ENCODE data around the gene AKAP11. TPM values are rescaled to one million over a fixed set of nuclear protein-coding genes. Genes with fewer than 3 reads are reported as not detected.

AKAP11 gene
- total and polyA plus RNA-seq, 9 of the 15 experiments (the other 6 are each of a cell fraction or from before 2014, with no cell fraction given): 2.2 to 31.3 (median 10.9) TPM

GRCh38 chr13:42225051-42225450 is 46.9 kb upstream of the AKAP11 start (continued):
- no peak for TF ChIP-seq ZNF639 (CRISPR knock-in tag; conservative IDR thresholded peaks at IDR 0.05 in 1 of 2, IDR thresholded peaks at IDR 0.05 in 1 of 2)
- TF ChIP-seq MXD1 (CRISPR knock-in tag; IDR thresholded peaks at IDR 0.05; ENCODE audit: borderline replicate concordance, poor library complexity, severe bottlenecking): no peak
- no peak for TF ChIP-seq POLR2A (conservative IDR thresholded peaks at IDR 0.05)
- no peak for TF ChIP-seq PURB (CRISPR knock-in tag; IDR thresholded peaks at IDR 0.05; ENCODE audit: low read depth)
- TF ChIP-seq MTA3 (IDR thresholded peaks at IDR 0.05; ENCODE audit: borderline replicate concordance): no peak
- no peak for TF ChIP-seq CEBPZ (IDR thresholded peaks at IDR 0.05; ENCODE audit: borderline replicate concordance, low read depth, low read length)
- no peak for TF ChIP-seq ZNF146 (CRISPR knock-in tag; IDR thresholded peaks at IDR 0.05; ENCODE audit: unreplicated experiment)
- peak; percentile 34; the same call in 1 of the 2 replicates for TF ChIP-seq IRF9 (tag; IDR thresholded peaks at IDR 0.05)
- TF ChIP-seq AFF1 (IDR thresholded peaks at IDR 0.05; ENCODE audit: low read depth in 1 of 2, partially characterized antibody in 2 of 2): no peak
- no peak for TF ChIP-seq MECOM (CRISPR knock-in tag; IDR thresholded peaks at IDR 0.05)
- no peak for TF ChIP-seq TCF7 (IDR thresholded peaks at IDR 0.05; ENCODE audit: borderline replicate concordance)
- no peak for TF ChIP-seq FOXJ3 (CRISPR knock-in tag; IDR thresholded peaks at IDR 0.05)
- no peak for TF ChIP-seq RBFOX2 (IDR thresholded peaks at IDR 0.05; ENCODE audit: low read depth, low read length)
- peak; percentile 67 for TF ChIP-seq ARID1B (IDR thresholded peaks at IDR 0.05)
- no peak for TF ChIP-seq HOXB6 (CRISPR knock-in tag; IDR thresholded peaks at IDR 0.05; ENCODE audit: borderline replicate concordance)
- no peak for TF ChIP-seq ZBTB43 (CRISPR knock-in tag; IDR thresholded peaks at IDR 0.05)

Measured in K562 (cell line).